GM21390 (cell line): ENCODE data around the gene SLC35F3.
"Not testable (repeated sequence)": the region's sequence is repeated elsewhere in the genome, so short reads cannot be mapped to it uniquely, and the experiment has no call there.

Experiments used
- ATAC-seq: cut with Tn5 transposase; IDR thresholded peaks from one replicate; pipeline ENCODE4 v1.9.1; 2021; ENCODE audit not compliant: unreplicated experiment

SLC35F3 gene

GRCh38 chr1:233904633-233905415 is at the start of gene SLC35F3:
TSS of gene SLC35F3 (plus strand) at chr1:233904676.
- ATAC-seq: no peak

DNA sequence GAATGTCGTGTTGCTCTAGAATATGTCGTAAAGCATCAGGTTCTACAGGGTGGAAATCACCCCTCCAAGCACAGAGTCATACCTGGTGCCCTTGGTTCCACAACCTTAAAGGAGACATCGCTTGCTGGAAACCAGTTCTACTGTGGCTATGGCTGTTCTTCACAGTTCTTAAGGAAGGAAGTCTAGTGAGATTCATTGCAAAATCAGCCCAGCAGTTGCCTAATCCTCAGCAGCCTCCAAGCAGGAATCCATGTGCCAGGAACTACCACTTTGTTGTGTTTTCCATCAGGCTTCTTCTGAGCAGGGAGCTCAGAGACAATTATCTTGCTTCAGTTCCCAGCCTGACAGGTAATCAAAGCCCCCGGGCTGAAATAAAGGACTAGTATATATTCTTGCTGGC is 45.0 kb upstream of the SLC35F3 start:
- no peak for ATAC-seq

DNA sequence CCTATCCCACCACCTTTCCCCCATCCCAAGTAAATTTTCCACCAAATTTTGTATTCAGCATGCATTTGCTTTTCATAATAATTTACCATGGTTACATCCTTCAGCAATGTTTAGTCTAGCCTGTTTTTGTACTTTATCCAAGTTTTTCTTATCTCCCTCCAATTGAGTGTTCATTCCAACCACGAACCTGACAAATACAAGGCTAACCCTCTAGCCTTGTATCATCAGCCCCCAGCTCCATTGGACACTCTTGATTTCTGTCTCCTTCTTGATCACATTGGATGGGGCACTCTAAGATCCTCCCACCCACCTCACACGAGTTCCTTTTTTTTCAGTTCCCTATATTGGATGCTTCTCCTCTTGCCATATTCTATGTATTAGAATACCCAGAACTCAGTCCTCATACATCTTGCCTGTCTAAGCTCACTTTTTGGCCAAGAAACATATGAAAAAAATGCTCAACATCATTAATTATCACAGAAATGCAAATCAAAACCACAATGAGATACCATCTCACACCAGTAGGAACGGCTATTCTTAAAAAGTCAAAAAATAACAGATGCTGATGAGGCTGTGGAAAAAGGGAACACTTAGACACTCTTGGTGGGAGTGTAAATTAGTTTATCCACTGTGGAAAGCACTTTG is 40.5 kb upstream of the SLC35F3 start:
- no peak for ATAC-seq

DNA sequence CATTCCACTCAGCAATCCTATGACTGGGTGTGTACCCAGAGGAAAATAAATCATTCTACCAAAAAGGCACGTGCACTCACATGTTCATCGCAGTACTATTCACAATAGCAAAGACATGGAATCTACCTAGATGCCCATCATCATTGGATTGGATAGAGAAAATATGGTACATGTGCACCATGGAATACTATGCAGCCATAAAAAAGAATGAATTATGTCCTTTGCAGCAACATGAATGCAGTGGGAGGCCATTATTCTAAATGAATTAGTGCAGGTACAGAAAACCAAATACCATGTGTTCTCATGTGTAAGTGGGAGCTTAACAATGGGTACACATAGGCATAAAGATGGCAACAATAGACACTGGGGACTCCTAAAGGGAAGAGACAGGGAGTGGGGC is 39.9 kb upstream of the SLC35F3 start:
- ATAC-seq: no peak

DNA sequence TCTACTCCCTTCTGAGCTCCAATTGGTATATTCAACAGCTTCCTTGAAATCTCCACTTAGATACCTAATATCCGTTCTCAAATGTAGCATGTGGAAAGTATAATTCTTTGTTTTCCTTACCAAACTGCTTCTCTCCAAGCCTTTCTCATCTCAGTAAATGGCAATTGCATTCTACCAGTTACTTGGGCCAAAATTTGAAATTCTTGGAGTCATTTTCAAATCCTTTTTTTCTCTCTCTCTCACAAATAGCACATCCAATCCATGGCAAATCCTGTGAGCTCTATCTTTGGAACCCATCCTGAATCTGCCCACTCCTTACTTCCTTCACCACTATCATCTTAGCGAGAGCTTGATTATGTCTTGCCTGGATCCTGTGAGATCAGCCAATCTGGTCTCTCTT is 39.3 kb upstream of the SLC35F3 start:
- ATAC-seq: no peak

DNA sequence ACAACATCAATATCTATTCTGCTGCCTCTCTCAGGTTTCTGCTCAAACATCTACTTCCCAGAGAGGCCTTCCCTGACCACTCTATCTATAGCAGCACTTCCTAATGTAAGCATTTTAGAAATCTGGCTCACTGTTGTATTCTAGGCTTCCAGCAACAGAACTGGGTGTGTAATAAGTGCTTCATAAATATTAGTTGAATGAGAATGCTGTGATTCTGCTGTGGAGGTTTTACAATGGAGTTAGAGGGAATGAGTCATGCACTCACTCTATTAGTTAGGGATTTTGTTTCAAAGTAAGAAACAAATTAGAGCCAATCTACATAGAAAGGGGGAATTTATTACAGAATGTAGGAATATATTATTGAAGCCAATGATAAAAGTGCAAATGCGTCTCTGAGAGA is 38.6 kb upstream of the SLC35F3 start:
- ATAC-seq: no peak

DNA sequence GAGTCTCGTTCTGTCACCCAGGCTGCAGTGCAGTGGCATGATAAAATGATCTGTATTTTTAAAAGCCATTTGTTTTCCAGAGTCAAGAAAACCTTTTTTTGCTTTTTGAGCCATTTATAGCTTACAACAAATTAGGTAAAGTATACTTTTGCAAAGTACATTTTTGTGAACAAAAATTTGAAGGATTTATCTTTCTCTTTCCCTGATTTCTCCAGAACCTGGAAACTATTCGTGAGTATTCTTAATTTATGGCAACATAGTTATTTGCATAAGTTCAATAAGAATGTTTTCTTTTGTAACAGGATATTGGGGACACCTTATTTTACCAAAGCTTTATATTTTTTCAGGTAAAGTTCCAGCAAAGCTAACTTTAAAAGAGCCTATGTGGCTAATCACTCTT is 37.4 kb upstream of the SLC35F3 start:
- ATAC-seq: no peak

DNA sequence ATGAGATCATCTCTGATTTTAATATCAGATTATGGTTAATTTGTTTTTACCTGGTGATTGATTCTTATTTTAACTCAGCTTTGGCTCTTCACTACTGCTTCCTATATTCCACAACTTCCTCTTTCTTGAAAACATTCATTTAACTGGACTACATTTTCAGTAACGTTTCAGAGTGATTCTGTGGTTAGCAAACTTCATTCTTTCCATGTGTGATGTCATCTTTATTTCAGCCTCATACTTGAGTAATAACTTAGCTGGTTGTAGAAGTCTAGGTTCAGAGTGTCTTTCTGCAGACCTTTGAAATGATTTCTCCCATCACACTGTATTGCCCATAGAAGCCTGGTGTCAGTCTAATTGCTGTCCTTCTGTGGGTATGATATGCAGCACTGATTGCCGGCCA is 36.0 kb upstream of the SLC35F3 start:
- no peak for ATAC-seq

GRCh38 chr1:233869680-233870079 is 34.8 kb upstream of the SLC35F3 start:
- no peak for ATAC-seq

GRCh38 chr1:233873666-233874065 is 30.8 kb upstream of the SLC35F3 start:
- ATAC-seq: no peak

GRCh38 chr1:233879841-233880240 is 24.6 kb upstream of the SLC35F3 start:
- no peak for ATAC-seq

DNA sequence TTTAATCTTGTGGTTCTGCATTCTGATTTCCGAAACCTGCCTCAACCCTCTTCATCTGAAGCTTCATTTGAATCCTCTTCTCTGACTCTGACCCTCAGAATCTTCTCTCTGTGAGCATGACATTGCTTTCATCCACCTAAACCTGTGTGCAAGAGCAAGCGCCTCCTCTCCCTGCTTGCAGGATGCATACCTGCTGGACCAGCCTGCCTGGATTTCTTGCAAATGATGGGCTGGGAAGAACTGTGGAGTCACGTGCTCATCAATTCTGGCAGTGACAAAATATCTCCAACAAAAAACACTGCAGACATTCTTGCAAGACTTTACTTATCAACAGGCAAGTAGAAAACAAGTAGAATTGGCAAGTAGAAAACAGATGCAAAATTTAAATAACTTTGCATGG is 20.8 kb upstream of the SLC35F3 start:
- ATAC-seq: no peak

DNA sequence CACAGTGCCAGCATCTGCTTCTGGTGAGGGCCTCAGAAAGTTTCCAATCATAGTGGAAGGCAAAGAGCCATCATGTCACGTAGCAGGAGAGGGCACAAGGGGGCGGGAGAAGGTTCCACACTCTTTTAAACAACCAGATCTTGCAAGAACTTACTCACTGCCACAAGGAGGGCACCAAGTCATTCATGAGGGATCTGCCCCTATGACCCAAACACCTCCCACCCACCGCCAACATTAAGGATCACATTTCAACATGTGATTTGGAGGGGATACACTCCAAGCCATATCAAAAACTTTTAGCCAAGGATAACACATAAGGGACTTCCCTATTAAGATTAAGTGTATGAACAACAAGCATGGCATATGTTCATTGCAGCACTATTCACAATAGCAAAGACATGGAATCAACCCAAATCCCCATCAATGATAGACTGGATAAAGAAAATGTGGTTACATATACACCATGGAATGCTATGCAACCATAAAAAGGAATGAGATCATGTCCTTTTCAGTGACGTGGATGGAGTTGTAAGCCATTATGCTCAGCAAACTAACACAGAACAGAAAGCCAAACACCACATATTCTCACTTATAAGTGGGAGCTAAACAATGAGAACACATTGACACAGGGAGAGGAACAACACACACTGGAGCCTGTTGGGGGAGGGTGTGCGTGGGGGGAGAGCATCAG is 19.9 kb upstream of the SLC35F3 start:
- ATAC-seq: no peak

DNA sequence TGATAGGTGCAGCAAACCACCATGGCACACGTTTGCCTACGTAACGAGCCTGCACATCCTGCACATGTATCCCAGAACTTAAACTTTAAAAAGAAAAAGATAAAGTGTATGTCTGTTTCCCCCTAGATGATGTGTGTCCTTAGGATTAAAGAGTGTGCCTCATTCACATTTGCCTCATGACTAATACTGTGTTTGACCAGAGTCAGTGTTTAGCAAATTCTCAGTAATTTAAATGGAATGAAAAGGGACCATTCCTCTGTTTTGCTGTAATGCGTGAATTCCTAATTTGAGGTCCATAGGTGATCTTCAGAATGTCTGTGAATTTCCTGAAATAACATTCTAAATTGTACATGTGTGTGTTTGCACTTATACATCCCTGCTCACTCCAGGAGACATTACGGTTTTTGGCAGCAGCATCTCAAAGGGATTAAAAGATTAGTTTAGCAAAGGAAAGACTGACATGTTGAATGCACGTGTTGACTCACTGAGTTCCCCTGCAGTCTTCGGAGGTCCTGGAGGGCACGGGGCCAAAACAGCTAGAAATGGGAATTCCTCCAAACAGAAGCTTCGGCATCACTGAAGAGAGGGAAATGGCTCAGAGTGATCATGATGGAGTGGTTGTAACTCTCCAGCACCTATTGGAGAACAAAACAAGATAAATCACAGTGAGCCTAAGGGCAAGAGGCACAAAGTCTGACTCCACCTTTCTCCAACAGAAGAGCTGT is 19.1 kb upstream of the SLC35F3 start:
- no peak for ATAC-seq

DNA sequence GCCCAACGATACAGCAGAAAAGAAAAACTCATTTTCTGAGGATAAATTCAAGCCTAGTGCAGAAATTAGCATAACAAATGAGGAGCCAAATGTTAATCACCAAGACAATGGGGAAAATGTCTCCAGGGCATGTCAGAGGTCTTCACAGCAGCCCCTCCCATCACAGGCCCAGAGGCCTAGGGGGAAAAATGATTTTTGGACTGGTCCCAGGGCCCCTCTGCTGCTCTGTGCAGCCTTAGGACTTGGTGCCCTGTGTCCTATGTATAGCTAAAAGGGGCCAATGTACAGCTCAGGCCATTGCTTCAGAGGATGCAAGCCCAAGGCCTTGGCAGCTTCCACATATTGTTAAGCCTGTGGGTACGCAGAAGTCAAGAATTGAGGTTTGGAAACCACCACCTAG is 13.3 kb upstream of the SLC35F3 start:
- ATAC-seq: not testable (repeated sequence)

- peak; percentile 99 for ATAC-seq
Measured at GRCh38 chr1:233897325-233898162, 6.9 kb upstream of the SLC35F3 start.

- no peak for ATAC-seq
Measured at GRCh38 chr1:233901495-233901894, 3.0 kb upstream of the SLC35F3 start.

GRCh38 chr1:233905416-233906051 is 1.1 kb downstream of the SLC35F3 start:
- no peak for ATAC-seq

GRCh38 chr1:233907151-233907550 is 2.7 kb downstream of the SLC35F3 start:
- ATAC-seq: no peak

DNA sequence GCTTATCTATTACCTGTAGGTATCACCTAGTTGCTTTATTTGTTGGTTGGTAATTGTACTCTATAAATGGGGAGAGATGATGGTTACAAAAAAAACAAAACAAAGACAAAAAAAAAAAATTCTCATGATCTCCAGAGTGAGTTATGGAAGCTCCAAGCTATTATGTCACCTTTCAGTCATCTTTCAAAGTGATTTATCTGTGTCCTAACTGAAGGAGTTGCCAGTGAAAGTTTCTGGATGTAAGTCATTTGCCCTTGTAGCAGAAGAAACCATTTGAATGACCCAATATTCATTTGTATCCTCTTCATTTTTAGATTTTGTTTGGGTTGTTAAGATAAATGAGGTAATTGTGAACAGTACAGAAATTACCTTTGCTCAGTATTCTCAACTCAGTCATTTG is 3.6 kb downstream of the SLC35F3 start:
- ATAC-seq: no peak
